NCI-H2029 treated with DMSO at 0.1 percent for 48 hours (cell line): ENCODE data around the gene MTA1.

Experiments
- DNase-seq: peaks from one replicate; lab custom pipeline; 2025; lab: John Stamatoyannopoulos, UW

MTA1 gene

GRCh38 chr14:105419195-105420091, at the start of gene MTA1:
Gene MTA1, plus strand, starts transcription at chr14:105419827. Its CDS starts 209 bp downstream, at chr14:105420036.
- no peak for DNase-seq

- DNase-seq: no peak
Observed at GRCh38 chr14:105374389-105374788, 45.2 kb upstream of the MTA1 start.

DNA sequence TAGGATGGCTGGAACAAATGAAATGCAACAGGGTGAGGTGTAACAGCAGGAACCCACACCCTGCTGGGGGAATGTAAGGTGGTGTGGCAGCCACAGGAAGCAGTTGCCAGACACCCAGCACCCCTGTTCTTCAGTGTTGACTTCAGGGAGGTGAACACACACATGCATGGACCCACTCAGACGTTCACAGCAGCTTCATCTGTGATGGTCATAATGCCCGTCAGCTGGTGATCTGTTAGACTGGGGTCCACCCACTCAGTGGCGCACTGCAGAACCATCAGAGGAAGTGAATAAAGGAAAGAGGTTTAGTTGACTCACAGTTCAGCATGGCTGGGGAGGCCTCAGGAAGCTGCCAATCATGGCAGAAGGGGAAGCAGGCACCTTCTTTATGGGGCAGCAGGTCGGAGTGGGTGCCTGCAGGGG, 44.0 kb upstream of the MTA1 start:
- no peak for DNase-seq

DNA sequence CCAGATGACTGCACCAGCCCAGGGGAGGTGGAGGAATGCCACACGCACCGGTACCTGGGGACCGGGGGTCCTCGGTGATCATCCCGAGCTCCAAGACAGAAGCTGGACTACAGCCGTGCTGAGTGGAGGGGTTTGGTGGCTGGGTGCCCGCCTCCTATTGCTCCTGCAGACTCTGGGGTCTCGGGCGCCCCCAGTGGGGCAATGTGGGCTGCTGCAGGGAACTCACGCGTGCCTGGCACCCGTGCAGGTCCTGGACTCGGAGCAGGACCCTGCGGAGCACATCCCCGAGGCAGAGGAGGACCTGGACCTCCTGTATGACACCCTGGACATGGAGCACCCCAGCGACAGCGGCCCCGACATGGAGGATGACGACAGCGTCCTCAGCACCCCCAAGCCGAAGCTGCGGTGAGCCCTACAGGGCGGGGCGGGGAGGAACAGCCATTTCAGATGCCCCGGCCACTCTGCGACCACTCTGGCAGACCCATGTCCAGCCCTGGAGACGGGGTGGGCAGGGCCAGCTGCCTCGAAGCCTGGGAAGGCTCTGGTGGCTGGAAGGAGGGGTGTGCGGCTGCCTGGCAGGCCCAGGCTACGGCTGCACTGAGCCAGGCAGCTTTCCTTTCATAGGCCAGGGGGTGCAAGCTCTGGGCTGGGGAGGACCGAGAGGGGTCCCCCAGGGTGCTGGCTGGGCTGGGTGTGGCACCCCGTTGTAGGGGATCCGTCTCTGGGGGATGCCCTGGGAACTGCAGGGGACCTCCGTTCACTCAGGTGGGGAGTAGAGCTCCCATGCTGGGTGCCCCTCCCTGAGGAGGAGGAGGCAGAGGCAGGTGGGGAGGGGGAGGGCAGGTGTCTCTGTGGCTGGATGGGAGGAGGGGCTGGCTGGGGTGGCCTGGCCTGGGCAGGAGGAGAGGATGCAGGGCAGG, 42.8 kb upstream of the MTA1 start:
- DNase-seq: no peak

GRCh38 chr14:105377555-105378182, 42.0 kb upstream of the MTA1 start:
- no peak for DNase-seq

GRCh38 chr14:105378199-105378598, 41.4 kb upstream of the MTA1 start:
- no peak for DNase-seq

- no peak for DNase-seq
Observed at GRCh38 chr14:105378873-105379685, 40.5 kb upstream of the MTA1 start.

DNA sequence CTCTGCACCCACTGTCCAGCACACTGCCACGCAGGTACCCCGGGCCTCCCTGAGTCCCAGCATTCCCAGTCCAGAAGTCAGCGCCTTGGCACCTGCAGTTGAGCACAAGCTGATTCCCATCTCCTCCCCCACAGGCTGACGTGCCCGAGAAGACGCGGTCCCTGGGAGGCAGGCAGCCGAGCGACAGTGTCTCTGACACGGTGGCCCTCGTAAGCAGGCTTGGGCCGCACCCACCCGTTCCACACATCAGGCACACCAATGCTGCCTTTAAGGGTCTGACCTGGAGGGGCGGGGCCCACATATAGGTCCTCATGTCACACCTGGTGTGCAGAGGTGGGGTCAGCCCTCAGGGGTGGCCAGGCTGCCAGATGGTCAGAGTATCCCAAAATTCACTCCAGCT, 39.7 kb upstream of the MTA1 start:
- no peak for DNase-seq

DNA sequence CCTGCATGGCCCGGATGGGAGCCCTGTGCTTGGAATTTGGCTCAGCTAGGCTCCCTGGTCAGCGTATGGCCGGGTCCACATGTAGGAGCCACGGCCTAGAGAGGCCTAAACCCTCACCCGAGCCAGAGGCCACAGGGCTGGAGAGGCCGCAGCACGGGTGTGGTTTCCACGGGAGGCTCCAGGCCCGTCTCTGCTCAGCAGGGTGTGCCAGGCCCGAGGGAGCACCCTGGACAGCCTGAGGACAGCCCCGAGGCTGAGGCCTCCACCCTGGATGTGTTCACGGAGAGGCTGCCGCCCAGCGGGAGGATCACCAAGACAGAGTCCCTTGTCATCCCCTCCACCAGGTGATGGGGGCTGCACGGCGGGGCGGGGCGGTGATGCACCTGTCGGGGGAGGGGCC, 38.9 kb upstream of the MTA1 start:
- no peak for DNase-seq

GRCh38 chr14:105381446-105382342, 37.9 kb upstream of the MTA1 start:
- no peak for DNase-seq

DNA sequence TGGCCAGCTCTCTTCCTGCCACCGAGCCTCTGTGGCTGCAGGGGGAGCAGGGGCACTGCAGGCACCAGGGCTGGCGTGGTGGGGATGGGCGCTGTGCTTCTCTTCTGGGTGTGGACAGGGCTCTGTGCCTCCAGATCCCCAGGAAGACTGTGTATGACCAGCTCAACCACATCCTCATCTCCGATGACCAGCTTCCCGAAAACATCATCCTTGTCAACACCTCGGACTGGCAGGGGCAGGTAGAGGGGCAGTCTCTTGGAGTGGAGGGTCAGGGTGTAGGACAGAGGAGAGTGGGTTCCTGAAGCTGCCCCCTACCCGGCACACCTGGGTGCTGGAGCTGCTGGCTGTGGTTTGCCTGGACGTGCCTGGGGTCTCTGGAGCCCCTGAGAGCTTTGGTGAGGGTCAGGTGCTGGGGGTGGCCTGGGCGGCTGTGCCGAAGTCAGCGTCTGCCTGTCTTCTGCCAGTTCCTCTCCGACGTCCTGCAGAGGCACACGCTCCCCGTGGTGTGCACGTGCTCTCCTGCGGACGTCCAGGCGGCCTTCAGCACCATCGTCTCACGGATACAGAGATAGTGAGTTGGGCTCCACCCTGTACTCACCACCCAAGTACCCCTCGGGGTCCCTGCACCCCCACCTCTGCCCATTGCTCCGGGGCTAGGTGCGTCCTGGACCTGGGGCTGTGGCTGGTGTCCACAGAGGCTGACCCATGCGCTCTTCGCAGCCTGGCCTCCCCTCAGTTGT, 37.1 kb upstream of the MTA1 start:
- DNase-seq: no peak

DNA sequence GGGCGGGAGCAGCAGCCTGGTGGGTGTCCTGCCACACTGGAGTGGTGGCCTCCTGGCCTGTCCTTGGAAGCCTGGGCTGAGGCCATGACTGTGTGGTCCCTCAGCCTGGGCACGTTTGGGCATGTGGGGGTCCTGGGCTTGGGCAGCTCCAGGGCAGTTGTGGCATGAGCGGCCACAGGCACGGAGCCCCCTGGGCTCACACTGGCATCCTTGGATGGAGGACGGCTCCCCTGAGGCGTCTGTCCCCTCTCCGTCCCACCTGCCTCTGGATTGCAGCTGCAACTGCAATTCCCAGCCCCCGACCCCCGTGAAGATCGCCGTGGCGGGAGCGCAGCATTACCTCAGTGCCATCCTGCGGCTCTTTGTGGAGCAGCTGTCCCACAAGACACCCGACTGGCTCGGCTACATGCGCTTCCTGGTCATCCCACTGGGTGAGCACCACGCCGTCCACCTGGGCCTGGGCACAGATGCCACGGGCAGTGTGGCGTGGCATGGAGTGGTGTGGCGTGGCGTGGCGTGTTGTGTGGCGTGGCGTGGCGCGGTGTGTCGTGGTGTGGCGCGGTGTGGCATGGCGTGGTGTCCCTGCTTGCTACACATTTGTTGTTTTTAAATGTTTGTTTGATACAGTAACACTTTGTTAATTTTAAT, 36.4 kb upstream of the MTA1 start:
- no peak for DNase-seq

DNA sequence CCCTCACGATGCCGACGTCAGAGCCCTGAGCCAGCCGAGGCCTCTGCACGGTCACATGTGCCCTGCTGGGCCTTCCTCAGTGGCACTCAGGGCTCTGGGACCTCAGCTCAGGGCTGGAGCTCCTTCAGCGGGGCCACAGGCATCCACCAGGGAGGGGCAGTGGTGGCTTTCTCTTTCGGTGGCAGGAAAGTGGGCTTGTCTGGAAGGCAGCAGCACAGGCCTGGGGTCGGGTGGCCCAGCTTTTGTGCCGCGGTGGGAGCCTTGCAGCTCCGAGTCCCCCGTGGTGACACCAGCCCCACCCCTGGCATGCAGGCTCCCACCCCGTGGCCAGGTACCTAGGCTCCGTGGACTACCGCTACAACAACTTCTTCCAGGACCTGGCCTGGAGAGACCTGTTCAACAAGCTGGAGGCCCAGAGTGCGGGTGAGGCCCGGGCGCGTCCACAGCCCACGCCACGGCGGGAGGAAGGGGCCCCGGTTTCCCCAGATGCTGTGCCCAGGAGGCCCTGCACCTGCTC, 35.5 kb upstream of the MTA1 start:
- DNase-seq: no peak

GRCh38 chr14:105384605-105385321, 34.9 kb upstream of the MTA1 start:
- DNase-seq: no peak

DNA sequence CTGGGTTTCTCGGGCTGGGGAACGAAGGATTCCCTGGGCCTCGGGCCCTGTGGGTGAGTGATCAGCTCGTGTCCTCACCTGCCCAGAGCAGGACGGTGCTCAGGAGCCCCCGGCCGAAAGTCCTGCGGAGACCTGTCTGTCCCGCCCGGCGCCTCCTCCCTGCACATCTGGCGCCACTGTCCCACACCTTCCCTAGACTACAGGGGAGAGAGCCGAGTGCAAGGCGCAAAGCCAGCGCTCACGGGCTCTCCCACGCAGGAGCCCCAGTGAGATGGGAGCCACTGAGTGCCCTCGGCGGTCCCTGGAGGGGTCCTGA, 34.3 kb upstream of the MTA1 start:
- no peak for DNase-seq

GRCh38 chr14:105385698-105386365, 33.8 kb upstream of the MTA1 start:
- DNase-seq: no peak

GRCh38 chr14:105386581-105387529, 32.8 kb upstream of the MTA1 start:
- no peak for DNase-seq
